Gastroesophageal sphincter (tissue), 3 donors: ENCODE measurements around the gene GMDS.

Source experiments
- CTCF ChIP-seq, 4 experiments: fragments of 200-600 bp in 2 of 4; fragments of 450-650 bp in 2 of 4; sonication (generic) in 1 of 4; IDR thresholded peaks; one replicate each; pipeline ENCODE4 v1.5.1; 2017 to 2019; ENCODE audit warnings: antibody characterized with exemption in 4 of 4, mild to moderate bottlenecking in 2 of 4, moderate library complexity in 2 of 4
- POLR2A ChIP-seq, 2 donors: fragments of 450-650 bp; IDR thresholded peaks; one replicate each; pipeline ENCODE4 v1.6.1; 2017; ENCODE audit warnings: antibody characterized with exemption in 2 of 2, mild to moderate bottlenecking in 2 of 2, moderate library complexity in 1 of 2
- POLR2AphosphoS5 ChIP-seq: sonication (generic); formaldehyde crosslinking; IDR thresholded peaks from one replicate; pipeline ENCODE4 v1.6.1; 2017; ENCODE audit warnings: antibody characterized with exemption

DNA sequence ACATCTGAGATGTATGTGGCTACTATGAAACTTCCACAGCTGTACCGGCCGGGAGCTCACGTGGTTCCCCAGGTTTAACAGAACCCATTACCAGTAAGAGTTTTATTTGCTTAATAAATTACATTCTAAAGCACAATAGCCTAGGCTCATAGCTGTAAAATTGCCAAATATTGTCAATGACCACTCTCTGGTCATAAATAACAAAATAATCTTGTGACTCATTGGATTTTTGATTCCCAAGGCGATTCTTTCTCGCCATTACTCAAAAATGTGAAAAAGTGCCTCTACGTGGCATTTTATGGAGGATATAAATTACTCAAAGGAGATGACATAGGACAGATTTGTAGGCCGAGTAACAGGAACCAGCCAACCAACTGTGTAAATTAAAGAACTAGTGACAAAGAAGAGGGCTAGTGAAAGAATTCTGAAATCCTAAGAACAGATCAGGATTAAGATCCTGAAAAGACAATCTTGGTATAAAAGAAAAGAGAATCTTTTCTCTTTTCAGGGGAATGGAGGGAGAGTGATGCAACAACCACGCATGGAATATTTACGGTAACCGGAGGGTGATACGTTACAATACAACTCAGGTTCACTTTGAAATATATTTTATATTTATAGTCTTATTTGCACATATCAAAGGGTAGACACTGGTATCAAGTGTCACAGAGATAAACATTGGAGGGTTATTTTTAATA, 436.0 kb downstream of the GMDS start:
- TF ChIP-seq CTCF (IDR thresholded peaks at IDR 0.05) (no peak), POLR2A (IDR thresholded peaks at IDR 0.05) (no peak), POLR2AphosphoS5 (no peak)
